Measurements from ENCODE around the gene SNAPC3. TPM values are rescaled to one million over a fixed set of nuclear protein-coding genes. Genes with fewer than 3 reads are reported as not detected.
"Not testable (repeated sequence)": the region's sequence is repeated elsewhere in the genome, so short reads cannot be mapped to it uniquely, and the experiment has no call there.

SNAPC3 gene
- total RNA-seq, 1 experiment from 2014 or later, result 22.7 TPM

DNA sequence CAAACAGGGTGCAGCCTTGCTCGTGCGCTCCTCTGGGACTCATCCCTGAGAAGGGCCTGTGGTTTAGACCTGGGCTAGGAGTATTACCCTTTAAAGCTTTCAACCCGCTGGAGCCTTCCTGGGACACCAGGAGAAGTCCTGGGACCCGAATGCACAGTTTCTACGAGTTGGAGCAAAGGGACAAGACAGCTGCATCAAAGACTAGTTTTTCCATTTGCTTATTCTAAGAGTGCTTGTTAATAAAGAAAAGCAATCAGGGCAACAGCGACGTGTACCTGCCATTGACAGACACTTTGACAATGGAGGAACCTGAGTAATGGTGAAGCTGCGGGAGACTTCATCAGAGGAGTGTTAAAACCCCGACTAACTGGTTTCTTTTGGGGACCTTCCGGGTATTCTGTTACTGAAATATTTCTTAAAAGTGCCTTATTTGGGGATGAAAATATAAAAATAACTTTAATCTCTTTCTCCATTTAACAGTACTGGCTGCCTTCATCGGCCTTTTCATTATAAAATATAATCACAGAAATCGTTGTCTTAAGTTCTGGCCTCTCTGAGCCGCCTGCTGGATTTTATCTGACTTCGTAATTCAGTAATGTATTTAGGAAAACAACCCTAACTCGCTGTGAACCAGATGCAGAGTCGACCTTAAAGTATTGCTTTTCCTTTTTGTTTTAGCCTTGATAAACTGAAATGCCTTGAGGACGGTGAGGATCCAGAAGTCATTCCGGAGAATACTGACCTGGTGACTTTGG lies 732 bp downstream of the SNAPC3 start:
- DNase-seq (ENCODE audit: low read depth), result peak; percentile 11

DNA sequence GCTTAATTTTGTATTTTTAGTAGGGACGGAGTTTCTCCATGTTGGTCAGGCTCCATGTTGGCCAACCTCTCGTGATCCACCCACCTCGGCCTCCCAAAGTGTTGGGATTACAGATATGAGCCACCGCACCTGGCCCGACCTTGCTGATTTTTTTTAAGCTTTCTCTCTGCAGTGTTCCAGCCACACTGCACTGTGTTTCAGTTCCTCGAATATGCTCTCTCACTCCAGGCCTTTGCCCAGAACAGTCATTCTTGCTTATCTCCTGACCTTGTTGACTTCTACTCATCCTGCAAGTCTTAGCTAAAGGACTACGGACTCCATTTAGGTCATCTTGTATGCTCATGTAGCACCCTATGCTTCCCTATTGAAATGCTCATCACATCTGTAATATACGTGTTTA lies 3.3 kb downstream of the SNAPC3 start:
- no peak for DNase-seq (ENCODE audit: low read depth)

DNA sequence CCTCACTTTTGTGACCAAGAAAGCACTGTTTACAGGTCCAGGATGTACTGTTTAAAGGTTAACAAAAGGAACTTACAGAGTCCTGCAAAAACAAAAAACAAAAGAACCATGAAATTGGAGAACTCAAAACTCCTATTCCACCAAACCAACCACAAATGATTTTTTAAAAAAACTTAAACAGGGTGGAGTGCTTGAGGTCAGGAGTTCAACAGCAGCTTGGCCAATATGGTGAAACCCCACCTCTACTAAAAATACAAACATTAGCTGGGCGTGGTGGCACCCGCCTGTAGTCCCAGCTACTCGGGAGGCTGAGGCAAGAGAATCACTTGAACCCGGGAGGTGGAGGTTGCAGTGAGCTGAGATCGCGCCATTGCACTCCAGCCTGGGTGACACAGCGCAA lies 5.0 kb downstream of the SNAPC3 start:
- not testable (repeated sequence) for DNase-seq (ENCODE audit: low read depth)

DNA sequence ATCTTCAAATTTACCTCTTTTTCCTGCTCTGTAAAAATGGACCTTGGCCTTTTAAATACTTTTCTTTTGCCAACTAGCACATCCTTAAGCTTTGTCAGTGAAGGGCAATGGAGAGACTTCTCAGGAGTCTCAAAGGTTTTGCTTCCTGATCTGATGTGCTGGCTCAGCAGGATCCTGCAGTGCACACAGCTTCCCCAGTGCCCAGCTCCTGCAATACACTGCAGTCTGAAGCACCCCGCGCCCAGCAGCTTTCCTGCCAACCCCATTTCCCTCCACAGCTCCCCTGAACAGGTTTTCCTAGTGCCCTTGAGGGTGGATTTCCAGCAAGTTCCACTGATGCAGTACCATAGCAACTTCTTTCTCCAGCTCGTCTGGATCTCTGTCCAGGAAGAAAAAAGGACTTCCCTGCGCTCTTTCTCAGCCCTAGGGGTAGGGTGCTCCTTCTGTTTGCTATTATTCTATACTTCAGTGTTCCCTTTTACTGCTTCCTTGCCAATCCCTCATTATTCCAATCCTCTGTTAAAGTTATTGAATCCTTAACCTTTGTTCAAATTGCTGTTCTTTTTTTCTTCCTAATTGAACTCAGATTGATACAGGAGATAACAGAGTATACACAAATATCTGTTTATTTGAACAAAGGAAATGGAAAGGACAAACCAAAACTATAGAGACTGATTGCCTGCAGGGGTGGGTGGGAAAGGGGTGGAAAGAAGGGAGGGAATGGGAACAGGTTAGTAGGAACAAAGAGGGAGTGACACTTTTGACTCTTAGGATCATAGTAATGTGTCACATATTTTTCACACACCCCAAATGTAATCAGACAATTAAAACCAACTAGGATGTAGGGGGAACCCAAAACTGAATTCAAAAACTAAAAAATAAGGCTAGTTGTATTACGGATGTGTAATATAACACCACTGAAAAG lies 8.5 kb downstream of the SNAPC3 start:
- no peak for DNase-seq (ENCODE audit: low read depth)

DNA sequence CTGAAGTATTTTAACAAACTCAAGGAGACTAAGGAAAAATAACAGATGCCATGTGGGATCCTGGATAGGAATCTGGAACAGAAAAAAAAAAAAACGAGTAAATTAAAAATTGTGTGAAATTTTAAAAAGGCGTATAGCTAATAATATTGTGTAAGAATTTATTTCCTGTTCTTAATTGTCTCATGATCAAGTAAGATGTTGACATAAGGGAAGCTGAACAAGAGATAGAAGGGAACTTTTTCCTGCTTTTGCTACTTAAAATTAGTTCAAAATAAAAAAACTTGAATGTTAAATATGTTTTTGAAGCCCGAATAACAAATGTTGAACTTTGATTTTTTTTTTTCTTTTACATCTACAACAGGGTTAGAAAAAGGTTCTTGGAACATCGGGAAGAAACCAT lies 10.5 kb downstream of the SNAPC3 start:
- DNase-seq (ENCODE audit: low read depth), result no peak

DNA sequence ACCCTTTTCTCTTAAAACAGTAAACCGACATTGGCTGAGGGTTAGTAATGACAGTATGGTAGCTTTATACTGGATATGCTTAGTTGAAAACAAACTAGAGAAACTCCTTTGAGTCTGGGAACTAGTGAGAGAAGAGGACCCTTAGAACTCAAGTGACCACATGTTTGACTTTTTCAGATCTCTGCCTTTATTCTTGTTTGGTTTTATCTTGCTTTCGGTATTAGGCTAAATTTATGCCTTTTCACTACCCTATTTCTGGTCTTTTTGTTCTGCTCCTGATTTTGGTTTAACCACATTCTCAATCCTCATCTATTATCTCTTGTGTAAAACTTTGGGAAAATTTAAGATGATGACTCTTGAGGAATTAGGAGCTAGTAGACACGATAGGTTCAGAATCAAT lies 11.0 kb downstream of the SNAPC3 start:
- DNase-seq (ENCODE audit: low read depth), result no peak

DNA sequence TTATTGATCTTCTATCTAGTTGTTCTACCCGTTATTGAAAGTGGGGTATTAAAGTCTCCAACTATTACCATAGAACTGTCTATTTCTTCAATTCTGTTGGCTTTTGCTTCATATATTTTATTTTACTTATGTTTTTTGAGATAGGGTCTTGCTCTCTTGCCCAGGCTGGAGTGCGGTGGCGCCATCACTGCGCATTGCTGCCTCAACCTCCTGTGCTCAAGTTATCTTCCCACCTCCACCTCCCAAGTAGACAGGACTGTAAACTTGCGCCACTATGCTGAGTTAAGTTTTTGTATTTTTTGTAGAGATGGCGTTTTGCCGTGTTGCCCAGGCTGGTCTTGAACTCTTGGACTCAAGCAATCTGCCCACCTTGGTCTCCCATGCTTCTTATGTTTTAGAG lies 16.2 kb downstream of the SNAPC3 start:
- no peak for DNase-seq (ENCODE audit: low read depth)

DNA sequence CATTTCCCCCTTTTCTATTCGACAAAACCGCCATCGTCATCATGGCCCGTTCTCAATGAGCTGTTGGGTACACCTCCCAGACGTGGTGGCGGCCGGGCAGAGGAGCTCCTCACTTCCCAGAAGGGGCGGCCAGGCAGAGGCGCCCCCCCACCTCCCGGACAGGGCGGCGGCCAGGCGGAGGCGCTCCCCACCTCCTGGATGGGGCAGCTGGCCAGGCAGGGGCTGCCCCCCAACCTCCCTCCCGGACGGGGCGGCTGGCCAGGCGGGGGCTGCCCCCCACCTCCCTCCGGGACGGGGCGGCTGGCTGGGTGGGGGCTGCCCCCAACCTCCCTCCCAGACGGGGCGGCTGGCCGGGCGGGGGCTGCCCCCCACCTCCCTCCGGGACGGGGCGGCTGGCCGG lies 19.2 kb downstream of the SNAPC3 start:
- DNase-seq (ENCODE audit: low read depth), result not testable (repeated sequence)

DNA sequence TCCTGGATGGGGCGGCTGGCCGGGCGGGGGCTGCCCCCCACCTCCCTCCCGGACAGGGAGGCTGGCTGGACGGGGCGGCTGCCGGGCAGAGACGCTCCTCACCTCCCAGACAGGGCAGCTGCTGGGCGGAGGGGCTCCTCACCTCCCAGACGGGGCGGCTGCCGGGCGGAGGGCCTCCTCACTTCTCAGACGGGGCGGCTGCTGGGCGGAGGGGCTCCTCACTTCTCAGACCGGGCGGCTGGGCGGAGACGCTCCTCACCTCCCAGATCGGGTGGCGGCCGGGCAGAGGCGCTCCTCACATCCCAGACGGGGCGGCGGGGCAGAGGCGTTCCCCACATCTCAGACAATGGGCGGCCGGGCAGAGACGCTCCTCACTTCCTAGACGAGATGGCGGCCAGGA lies 19.6 kb downstream of the SNAPC3 start:
- DNase-seq (ENCODE audit: low read depth), result not testable (repeated sequence)

DNA sequence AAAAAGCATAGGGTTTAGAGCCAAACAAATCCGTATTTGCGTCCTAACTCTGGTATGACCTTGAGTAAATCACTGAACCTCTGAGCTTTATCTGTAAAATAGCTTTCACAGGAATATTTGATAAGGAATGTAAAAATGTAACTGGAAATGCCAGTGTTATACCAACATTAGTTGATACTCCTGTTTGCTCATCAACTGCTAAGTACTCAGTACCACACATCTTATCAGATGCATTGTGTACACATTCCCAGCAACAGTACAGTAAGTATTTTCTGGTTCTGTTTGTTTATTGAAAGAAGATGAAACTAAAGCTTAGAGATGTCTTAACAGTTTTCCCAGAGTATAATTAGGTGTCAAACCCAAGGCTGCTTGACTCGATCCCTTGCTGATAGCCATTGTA lies 21.5 kb downstream of the SNAPC3 start:
- no peak for DNase-seq (ENCODE audit: low read depth)

DNA sequence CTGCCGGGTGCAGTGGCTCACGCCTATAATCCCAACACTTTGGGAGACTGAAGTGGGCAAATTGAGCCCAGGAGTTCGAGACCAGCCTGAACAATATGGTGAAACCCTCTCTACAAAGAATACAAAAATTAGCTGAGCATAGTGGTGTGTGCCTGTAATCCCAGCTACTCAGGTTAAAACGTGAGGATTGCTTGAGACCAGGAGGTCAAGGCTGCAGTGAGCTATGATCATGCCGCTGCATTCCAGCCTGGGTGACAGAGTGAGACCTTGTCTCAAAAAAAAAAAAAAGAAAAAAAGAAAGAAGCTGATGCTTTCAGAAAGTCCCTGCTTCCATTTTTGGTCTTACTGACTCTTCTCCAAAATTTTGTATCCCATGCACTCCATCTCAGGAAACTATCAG lies 31.3 kb downstream of the SNAPC3 start:
- no peak for DNase-seq (ENCODE audit: low read depth)

DNA sequence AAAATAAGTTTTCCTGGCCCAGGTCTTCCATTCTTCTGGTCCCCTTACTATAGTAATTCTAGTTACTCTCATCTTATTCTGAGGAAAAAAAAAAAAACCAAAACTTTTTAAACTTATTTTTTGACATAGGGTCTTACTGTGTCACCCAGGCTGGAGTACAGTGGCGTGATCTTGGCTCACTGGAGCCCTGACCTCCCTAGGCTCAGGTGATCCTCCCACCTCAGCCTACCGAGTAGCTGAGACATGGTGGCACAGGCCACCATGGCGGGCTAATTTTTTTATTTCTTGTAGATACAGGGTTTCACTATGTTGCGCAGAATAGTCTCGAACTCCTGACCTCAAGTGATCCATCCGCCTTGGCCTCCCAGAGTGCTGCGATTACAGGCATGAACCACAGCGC lies 38.4 kb downstream of the SNAPC3 start:
- DNase-seq (ENCODE audit: low read depth), result no peak

DNA sequence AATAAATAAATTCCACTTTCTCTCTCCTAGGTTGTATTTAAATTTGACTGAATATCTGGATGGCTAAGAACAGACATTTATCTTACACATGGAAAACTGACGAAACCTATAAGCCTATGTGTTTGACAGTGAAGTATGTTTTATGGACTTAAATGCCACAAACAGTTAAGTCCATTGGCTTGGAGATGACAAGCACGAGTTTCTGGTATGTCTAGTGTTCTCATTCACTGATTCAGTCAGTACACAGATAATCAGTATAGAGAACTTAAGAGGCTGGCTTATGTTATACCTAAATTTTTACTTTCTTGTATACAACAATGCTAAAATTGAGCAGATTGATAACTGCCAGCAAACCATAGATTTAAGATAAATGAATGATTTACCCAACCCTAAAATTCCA lies 38.9 kb downstream of the SNAPC3 start:
- DNase-seq (ENCODE audit: low read depth), result no peak

DNA sequence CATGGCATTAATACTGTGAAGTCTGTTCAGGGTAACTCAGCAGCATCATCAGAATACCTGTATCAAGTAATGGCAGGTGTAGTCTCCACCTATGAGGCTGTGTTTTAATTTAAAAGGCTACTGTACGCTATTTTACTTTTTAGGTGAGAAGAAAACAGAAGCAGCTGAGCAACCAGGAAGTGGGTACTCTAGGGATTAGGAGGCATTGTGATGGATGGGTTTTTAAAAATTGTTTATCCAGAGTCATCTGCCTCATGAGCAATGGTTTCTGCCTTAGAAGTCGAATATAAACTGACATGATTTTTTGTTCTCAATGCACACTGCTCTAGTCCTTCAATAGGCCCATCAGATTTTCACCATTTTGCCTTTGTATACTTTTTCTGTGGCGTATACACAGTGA lies 45.5 kb downstream of the SNAPC3 start:
- no peak for DNase-seq (ENCODE audit: low read depth)

DNA sequence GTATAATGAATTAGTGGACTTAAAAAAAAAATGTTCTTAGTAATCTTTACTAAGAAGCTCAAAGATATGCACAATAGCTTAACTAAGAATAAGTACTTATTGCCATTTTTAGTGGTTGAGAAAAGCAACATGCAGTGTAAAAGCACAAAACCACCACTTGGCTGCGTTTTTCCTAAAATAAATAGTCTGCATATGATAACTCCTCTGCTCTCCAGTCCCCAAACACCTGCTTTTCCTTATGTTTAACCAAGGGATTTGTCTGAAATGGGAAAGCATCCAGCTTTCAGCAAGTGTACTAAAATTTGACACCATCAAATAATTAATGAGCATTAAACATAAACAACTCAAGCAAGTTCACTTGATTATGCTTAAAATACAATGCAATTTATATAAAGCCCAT lies 46.7 kb downstream of the SNAPC3 start:
- no peak for DNase-seq (ENCODE audit: low read depth)

DNA sequence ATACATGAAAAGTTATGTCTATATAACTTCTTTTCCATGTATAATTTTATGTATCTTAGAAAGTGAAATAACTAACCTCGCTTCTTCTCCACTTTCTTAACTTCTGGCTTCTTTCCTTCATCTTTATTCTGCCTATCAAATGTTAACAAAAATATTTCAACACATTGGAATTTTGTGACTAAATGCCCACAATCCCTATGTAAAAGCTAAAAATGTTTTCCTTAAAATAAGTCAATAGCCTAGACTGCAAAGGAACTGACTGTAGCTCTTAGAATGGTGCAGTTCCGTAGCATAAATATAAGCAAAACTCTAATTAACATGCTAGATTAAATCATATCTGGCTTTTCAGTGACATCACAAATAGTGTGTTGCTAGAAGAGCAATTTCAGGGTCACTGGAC lies 47.2 kb downstream of the SNAPC3 start:
- DNase-seq (ENCODE audit: low read depth), result no peak

DNA sequence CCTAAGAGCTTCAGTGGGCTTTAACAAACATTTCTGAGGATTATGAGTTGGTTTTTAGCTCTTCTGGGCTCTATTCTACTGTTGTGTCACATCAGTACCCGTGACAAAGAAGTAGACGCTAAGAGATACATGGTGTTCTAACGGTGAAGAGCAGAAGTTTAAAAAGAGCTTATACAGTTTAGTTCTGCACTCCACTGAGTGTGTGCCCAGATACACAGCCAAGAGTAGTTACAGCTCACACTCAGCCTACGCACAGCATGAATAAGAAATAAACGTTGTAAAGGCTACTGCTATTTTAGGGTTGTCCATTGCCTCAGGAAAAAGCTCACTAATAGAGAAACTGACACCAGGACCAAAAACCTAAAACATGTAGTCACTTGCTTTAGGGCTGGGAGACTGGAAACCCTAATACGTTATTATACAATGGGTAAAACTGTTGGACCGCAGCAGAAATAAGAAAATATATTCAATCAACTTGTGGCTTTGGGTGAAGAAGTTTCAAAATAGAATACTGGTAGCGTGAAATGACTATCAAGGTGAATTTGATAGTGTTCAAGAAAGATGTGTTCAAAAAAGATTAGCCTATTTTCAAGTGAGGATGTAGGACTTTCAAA lies 53.4 kb downstream of the SNAPC3 start:
- DNase-seq (ENCODE audit: low read depth), result no peak

DNA sequence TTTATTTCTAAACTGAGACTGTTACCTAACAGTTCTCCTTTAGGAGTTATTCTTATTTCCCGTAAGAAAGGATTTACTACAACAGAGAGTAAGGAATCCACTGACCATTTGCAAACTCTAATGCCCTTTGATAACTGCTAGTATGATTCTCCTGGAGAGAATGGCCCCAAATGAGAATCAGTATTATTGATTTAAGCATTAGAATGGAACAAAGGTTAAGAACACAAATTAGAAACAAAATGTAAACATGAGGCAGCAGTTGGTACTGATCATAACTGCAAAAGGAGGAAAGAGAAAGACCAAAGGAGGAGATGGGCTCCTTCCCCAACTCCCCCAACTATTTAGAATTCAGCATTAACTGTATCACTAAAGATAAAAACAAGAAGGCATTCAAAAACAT lies 57.4 kb downstream of the SNAPC3 start:
- no peak for DNase-seq (ENCODE audit: low read depth)

DNA sequence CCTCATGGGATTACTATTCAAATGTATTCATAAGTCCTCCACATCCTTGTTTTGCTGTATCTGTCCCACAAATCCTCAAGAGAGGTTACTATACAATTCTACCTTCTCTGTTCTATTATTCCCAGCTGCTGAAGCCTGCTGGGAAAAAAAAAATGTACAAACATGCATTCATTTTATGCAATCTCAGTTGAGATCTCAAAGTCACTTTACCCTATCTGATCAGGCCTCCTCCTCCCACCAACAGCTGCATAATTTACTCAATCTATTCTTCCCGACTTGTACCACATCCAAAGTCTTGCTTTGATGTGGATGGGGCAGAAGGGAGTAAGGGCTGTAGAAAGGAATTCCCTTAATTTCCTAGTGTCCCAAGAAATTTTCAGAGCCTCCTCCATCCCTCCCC lies 59.5 kb downstream of the SNAPC3 start:
- no peak for DNase-seq (ENCODE audit: low read depth)

DNA sequence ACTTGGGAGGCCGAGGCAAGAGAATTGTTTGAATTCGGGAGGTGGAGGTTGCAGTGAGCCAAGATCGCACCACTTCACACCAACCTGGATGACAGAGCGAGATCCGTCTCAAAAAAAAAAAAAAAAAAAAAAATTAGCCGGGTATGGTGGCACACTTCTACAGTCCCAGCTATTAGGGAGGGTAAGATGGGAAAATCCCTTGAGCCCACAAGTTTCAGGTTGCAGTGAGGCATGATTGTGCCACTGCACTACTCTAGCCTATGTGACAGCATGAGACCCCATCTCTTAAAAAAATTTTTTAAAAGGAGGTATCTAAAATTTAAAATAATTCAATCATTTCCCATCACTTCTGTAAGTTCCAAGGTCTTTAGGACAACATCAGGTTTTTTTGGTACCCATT lies 62.1 kb downstream of the SNAPC3 start:
- DNase-seq (ENCODE audit: low read depth), result no peak

DNA sequence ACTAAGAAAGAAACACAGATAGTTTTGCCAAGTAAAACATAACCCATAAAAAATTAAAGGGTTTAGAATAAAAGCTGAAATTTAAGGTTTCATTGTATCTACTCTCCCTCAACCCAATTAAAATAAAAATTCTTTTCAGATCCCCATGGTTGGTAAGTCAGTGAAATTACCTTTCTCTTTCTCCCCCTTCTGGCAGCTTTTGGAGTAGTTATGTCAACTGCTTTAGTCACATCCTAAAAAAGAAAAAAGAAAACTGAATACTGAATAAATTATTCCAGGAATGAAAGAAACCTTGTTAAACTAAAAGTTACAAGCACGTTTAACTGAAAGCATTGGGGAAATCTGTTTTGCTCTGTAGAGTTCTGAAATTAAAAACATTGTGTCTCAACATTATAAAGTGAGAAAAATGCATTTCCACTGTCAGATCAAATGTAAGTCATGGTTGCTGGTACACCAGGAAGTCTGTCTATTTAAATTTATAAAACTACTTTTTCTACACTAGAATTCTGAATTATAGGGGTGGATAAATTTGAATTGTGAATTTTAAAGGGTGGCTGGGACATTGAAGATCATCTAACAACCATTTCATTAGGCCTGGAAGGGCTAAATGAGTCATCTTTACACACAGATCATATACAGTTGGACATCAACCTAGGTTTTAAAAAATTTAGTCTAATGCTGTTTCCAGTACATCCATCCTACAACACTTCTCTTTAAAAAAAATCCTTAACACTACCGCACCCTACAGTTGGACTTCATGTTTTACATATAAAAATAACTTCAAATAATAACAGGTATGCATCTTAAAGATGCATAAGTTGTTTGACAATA lies 63.4 kb downstream of the SNAPC3 start:
- peak; percentile 20 for DNase-seq (ENCODE audit: low read depth)
